ENCODE measurements around the gene MATK.

The MATK gene

GRCh38 chr19:3773814-3774515 is 12.2 kb downstream of the MATK start:
- Mint-ChIP-seq H3K27me3 (ENCODE audit: low read depth) (peaks cover 13% of the 10 kb centered on the region), H3K4me1 (peaks cover 9% of the 10 kb centered on the region)

GRCh38 chr19:3771906-3772455 is 14.2 kb downstream of the MATK start, which contains the start of gene RAX2:
RAX2 (minus strand) TSS chr19:3772228; CDS start chr19:3771742, 486 bp downstream.
- Mint-ChIP-seq H3K9me3 (no peaks in the 10 kb centered on the region), H3K4me3 (no peak within 1 kb of the TSS), H3K27ac (peak within 1 kb of the TSS in 1 of 3 experiments; percentile 6), H3K4me1 (peaks cover 9% of the 10 kb centered on the region), H3K27me3 (ENCODE audit: low read depth) (peaks cover 13% of the 10 kb centered on the region), H3K36me3 (ENCODE audit: low read depth) (peaks cover 4% of the 10 kb centered on the region)
- TF ChIP-seq CTCF (IDR thresholded peaks at IDR 0.05; ENCODE audit: unreplicated experiment in 3 of 3): no peak

More at GRCh38 chr19:3773814-3774515, 12.2 kb downstream of the MATK start:
- H3K9me3 Mint-ChIP-seq: no peaks in the 10 kb centered on the region
- peaks cover 1% of the 10 kb centered on the region for H3K36me3 Mint-ChIP-seq (ENCODE audit: low read depth)
- no peak overlapping the region for H3K4me3 Mint-ChIP-seq
- H3K27ac Mint-ChIP-seq: peak overlapping the region in 1 of 3 experiments; percentile 15
- TF ChIP-seq CTCF (IDR thresholded peaks at IDR 0.05; ENCODE audit: unreplicated experiment in 3 of 3): no peak

GRCh38 chr19:3771000-3771905 is 14.9 kb downstream of the MATK start:
- Mint-ChIP-seq H3K27ac (peak overlapping the region in 1 of 3 experiments; percentile 6), H3K36me3 (ENCODE audit: low read depth) (peaks cover 8% of the 10 kb centered on the region), H3K9me3 (no peaks in the 10 kb centered on the region), H3K27me3 (ENCODE audit: low read depth) (peaks cover 9% of the 10 kb centered on the region), H3K4me1 (peaks cover 9% of the 10 kb centered on the region), H3K4me3 (no peak overlapping the region)
- no peak for TF ChIP-seq CTCF (IDR thresholded peaks at IDR 0.05; ENCODE audit: unreplicated experiment in 3 of 3)

GRCh38 chr19:3770136-3770999 is 15.8 kb downstream of the MATK start:
- Mint-ChIP-seq H3K27me3 (ENCODE audit: low read depth) (peaks cover 9% of the 10 kb centered on the region), H3K27ac (peak overlapping the region in 1 of 3 experiments; percentile 6), H3K9me3 (no peaks in the 10 kb centered on the region), H3K4me1 (peaks cover 9% of the 10 kb centered on the region), H3K4me3 (no peak overlapping the region), H3K36me3 (ENCODE audit: low read depth) (peaks cover 9% of the 10 kb centered on the region)
- no peak for TF ChIP-seq CTCF (IDR thresholded peaks at IDR 0.05; ENCODE audit: unreplicated experiment in 3 of 3)

- Mint-ChIP-seq H3K9me3 (no peaks in the 10 kb centered on the region), H3K36me3 (ENCODE audit: low read depth) (peaks cover 9% of the 10 kb centered on the region), H3K4me1 (peaks cover 9% of the 10 kb centered on the region), H3K27ac (no peak overlapping the region), H3K27me3 (ENCODE audit: low read depth) (peaks cover 9% of the 10 kb centered on the region), H3K4me3 (no peak overlapping the region)
- TF ChIP-seq CTCF (IDR thresholded peaks at IDR 0.05; ENCODE audit: unreplicated experiment in 3 of 3): no peak
Measured at GRCh38 chr19:3769494-3769893, 16.7 kb downstream of the MATK start.
